CD14-positive monocyte (primary cell): Measurements from ENCODE around the gene TBCD. TPM values are rescaled to one million over a fixed set of nuclear protein-coding genes. Genes with fewer than 3 reads are reported as not detected.

Experiments
- DNase-seq, 3 donors: peaks; one replicate each; pipeline ENCODE4 v3.0.0-alpha.2; 2011 to 2022
- H2AFZ ChIP-seq: 2 replicates; pipeline ENCODE4 v1.6.0; 2012; ENCODE audit warnings: mild to moderate bottlenecking, low read depth, low read length, inconsistent platforms; ENCODE audit not compliant: insufficient read depth, poor library complexity, severe bottlenecking
- H3K27ac ChIP-seq, 2 donors: 1 replicate in 1 of 2; 2 replicates in 1 of 2; pipeline ENCODE4 v1.5.1; 2012 to 2013; ENCODE audit warnings: low read length in 2 of 2, control low read depth in 1 of 2, inconsistent platforms in 1 of 2, low read depth in 1 of 2, mild to moderate bottlenecking in 1 of 2
- H3K27me3 ChIP-seq, 2 donors: one replicate each; pipeline versions ENCODE4 v1.6.0 to v1.6.1; 2011 to 2013; ENCODE audit warnings: low read length in 2 of 2; ENCODE audit not compliant: control insufficient read depth in 2 of 2, insufficient read depth in 2 of 2
- H3K36me3 ChIP-seq, 2 donors: replicated peaks in 1 of 2; 1 replicate in 1 of 2; 2 replicates in 1 of 2; pipeline versions ENCODE4 v1.5.1 to v1.6.1; 2012 to 2013; ENCODE audit warnings: low read length in 2 of 2, control low read depth in 1 of 2, inconsistent platforms in 1 of 2, mild to moderate bottlenecking in 1 of 2; ENCODE audit not compliant: insufficient read depth in 2 of 2, control insufficient read depth in 1 of 2
- H3K4me1 ChIP-seq, 2 donors: 1 replicate in 1 of 2; 2 replicates in 1 of 2; pipeline versions ENCODE4 v1.5.1 to v1.6.1; 2012 to 2013; ENCODE audit warnings: low read length in 2 of 2, control low read depth in 1 of 2, inconsistent platforms in 1 of 2, mild to moderate bottlenecking in 1 of 2, moderate library complexity in 1 of 2; ENCODE audit not compliant: insufficient read depth in 2 of 2, control insufficient read depth in 1 of 2
- H3K4me2 ChIP-seq: replicated peaks from 2 replicates; pipeline ENCODE3; 2012; ENCODE audit warnings: low read length, moderate library complexity, mild to moderate bottlenecking; ENCODE audit not compliant: poor library complexity, severe bottlenecking; ENCODE audit errors: extremely low read depth
- H3K4me3 ChIP-seq, 3 experiments: fragments of 200-600 bp in 1 of 3; sonication (generic) in 1 of 3; replicated peaks in 1 of 3; 1 replicate in 2 of 3; 2 replicates in 1 of 3; pipeline ENCODE4 v1.5.1; 2011 to 2013; ENCODE audit warnings: low read length in 3 of 3, mild to moderate bottlenecking in 3 of 3, control low read depth in 2 of 3, low read depth in 2 of 3, inconsistent platforms in 1 of 3, moderate library complexity in 1 of 3
- H3K79me2 ChIP-seq: 2 replicates; pipeline ENCODE4 v1.6.0; 2012; ENCODE audit warnings: mild to moderate bottlenecking, control low read depth, inconsistent platforms, low read length, moderate library complexity; ENCODE audit not compliant: insufficient read depth
- H3K9ac ChIP-seq: 2 replicates; pipeline ENCODE4 v1.6.0; 2017; ENCODE audit warnings: low read length, mild to moderate bottlenecking; ENCODE audit not compliant: insufficient read depth, poor library complexity, severe bottlenecking
- H3K9me3 ChIP-seq, 2 donors: replicated peaks in 1 of 2; 1 replicate in 1 of 2; 2 replicates in 1 of 2; pipeline versions ENCODE4 v1.5.1 to v1.6.1; 2012 to 2013; ENCODE audit warnings: low read length in 2 of 2, control low read depth in 1 of 2; ENCODE audit not compliant: control insufficient read depth in 1 of 2, insufficient read depth in 1 of 2
- H4K20me1 ChIP-seq: 2 replicates; pipeline ENCODE4 v1.6.0; 2012; ENCODE audit warnings: mild to moderate bottlenecking, low read length, control low read depth, moderate library complexity; ENCODE audit not compliant: insufficient read depth
- H3K27ac Mint-ChIP-seq, 7 donors: one replicate each; pipeline ENCODE4 v1.8.0; 2020; ENCODE audit warnings: mild to moderate bottlenecking in 7 of 7, mixed read lengths in 7 of 7, moderate library complexity in 6 of 7, inconsistent platforms in 2 of 7
- H3K27me3 Mint-ChIP-seq, 3 donors: one replicate each; pipeline ENCODE4 v1.8.0; 2021 to 2022; ENCODE audit warnings: low read depth in 3 of 3, mild to moderate bottlenecking in 3 of 3, mixed read lengths in 3 of 3, moderate library complexity in 3 of 3, inconsistent platforms in 1 of 3
- H3K36me3 Mint-ChIP-seq, 2 donors: one replicate each; pipeline ENCODE4 v1.8.0; 2020; ENCODE audit warnings: mixed read lengths in 2 of 2, inconsistent platforms in 1 of 2, mild to moderate bottlenecking in 1 of 2
- H3K4me1 Mint-ChIP-seq: one replicate; pipeline ENCODE4 v1.8.0; 2020; ENCODE audit warnings: mild to moderate bottlenecking, mixed read lengths
- H3K4me3 Mint-ChIP-seq, 2 donors: one replicate each; pipeline ENCODE4 v1.8.0; 2020; ENCODE audit warnings: mild to moderate bottlenecking in 2 of 2, mixed read lengths in 2 of 2, moderate library complexity in 1 of 2
- H3K9me3 Mint-ChIP-seq, 7 donors: one replicate each; pipeline ENCODE4 v1.8.0; 2020 to 2022; ENCODE audit warnings: mixed read lengths in 7 of 7, mild to moderate bottlenecking in 6 of 7, moderate library complexity in 6 of 7, inconsistent platforms in 2 of 7
- WGBS: methylation state at CpG from one replicate; pipeline ENCODE4 v1.1.5; 2013; ENCODE audit warnings: missing lambda C conversion rate; ENCODE audit not compliant: insufficient coverage; 5-methylcytosine and 5-hydroxymethylcytosine counted together
- intact Hi-C, 2 donors: fragments of 100-400 bp; cut with micrococcal nuclease; formaldehyde crosslinking; loops; one replicate each; pipeline versions ENCODE4 v1.15.0 to v1.15.1; 2023
- polyA plus RNA-seq, 3 donors: library from polyadenylated mRNA; depleted of rRNA in 1 of 3; unstranded in 2 of 3; stranded (reverse) in 1 of 3; fragments of 300-500 nt in 2 of 3; fragments of >200 nt in 1 of 3; fragmentation: Illumina TruSeq in 2 of 3; gene quantifications; 1 replicate in 2 of 3; 2 replicates in 1 of 3; pipeline ENCODE4 v1.2.3, GENCODE V29; 2012 to 2021
- TF ChIP-seq, protein P1 (sequence below): fragments of 200-600 bp; IDR thresholded peaks from one replicate; pipeline ENCODE4 v1.8.0; 2022; ENCODE audit warnings: antibody characterized with exemption, mild to moderate bottlenecking

The TBCD gene
- polyA plus RNA-seq, 3 donors = 54.7 to 74.0 (median 66.6) TPM

- Mint-ChIP-seq H3K4me1 (no peaks in the 10 kb centered on the region), H3K36me3 (peaks cover 69 to 92% of the 10 kb centered on the region in 2 donors), H3K4me3 (no peak overlapping the region), H3K9me3 (no peaks in the 10 kb centered on the region), H3K27me3 (peaks cover 0 to 1% (median 1%) of the 10 kb centered on the region in 3 donors), H3K27ac (peak overlapping the region in 3 of 7 donors; percentile 46 to 83 (median 54))
- TF ChIP-seq, protein P1, sequence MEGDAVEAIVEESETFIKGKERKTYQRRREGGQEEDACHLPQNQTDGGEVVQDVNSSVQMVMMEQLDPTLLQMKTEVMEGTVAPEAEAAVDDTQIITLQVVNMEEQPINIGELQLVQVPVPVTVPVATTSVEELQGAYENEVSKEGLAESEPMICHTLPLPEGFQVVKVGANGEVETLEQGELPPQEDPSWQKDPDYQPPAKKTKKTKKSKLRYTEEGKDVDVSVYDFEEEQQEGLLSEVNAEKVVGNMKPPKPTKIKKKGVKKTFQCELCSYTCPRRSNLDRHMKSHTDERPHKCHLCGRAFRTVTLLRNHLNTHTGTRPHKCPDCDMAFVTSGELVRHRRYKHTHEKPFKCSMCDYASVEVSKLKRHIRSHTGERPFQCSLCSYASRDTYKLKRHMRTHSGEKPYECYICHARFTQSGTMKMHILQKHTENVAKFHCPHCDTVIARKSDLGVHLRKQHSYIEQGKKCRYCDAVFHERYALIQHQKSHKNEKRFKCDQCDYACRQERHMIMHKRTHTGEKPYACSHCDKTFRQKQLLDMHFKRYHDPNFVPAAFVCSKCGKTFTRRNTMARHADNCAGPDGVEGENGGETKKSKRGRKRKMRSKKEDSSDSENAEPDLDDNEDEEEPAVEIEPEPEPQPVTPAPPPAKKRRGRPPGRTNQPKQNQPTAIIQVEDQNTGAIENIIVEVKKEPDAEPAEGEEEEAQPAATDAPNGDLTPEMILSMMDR = no peak
- intact Hi-C loops = no loop called here
- no peaks in the 10 kb centered on the region for H4K20me1 ChIP-seq
- H2AFZ ChIP-seq = no peak overlapping the region
- no peaks in the 10 kb centered on the region for H3K4me1 ChIP-seq
- H3K9me3 ChIP-seq = no peaks in the 10 kb centered on the region
- H3K4me2 ChIP-seq = no peak overlapping the region
- no peaks in the 10 kb centered on the region for H3K27me3 ChIP-seq
- DNase-seq = no peak
- no peak overlapping the region for H3K9ac ChIP-seq
- no peaks in the 10 kb centered on the region for H3K79me2 ChIP-seq
- H3K27ac ChIP-seq = no peak overlapping the region
- 97% methylated on average over 10 of the region's 18 CpGs for WGBS
- H3K4me3 ChIP-seq = no peak overlapping the region
- H3K36me3 ChIP-seq = peaks cover 71 to 92% of the 10 kb centered on the region in 2 donors
These were observed 174.9 kb downstream of the TBCD start for GRCh38 chr17:82926716-82927115.

DNA sequence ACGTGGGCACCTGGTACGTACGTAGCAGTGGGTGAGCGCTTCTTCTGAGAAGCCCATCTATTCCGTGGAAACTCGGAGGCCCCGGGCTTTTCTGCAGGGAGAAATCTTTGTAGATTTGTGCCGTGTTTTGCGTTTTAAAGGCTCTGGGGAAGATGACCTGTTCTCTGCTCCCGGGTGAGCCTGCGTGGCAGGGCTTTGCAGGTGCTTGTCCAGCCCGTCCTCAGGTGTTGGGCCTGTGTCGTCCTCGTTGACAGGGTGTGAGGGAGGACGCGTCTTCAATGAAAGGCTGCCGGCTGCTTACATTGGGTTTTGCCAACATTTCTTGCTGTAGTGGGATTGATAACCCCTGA, 175.4 kb downstream of the TBCD start:
- Mint-ChIP-seq H3K27me3 (peaks cover 0 to 1% (median 0%) of the 10 kb centered on the region in 3 donors), H3K36me3 (peaks cover 71 to 92% of the 10 kb centered on the region in 2 donors), H3K9me3 (no peaks in the 10 kb centered on the region), H3K4me3 (no peak overlapping the region), H3K4me1 (no peaks in the 10 kb centered on the region), H3K27ac (peak overlapping the region in 1 of 7 donors; percentile 53)
- H3K4me1 ChIP-seq = no peaks in the 10 kb centered on the region
- peaks cover 76 to 94% of the 10 kb centered on the region in 2 donors for H3K36me3 ChIP-seq
- DNase-seq = no peak
- no peak overlapping the region for H3K4me3 ChIP-seq
- 97% methylated on average over 17 of the region's 17 CpGs for WGBS
- no peaks in the 10 kb centered on the region for H3K9me3 ChIP-seq
- intact Hi-C loops = no loop called here
- no peaks in the 10 kb centered on the region for H3K27me3 ChIP-seq
- no peak overlapping the region for H2AFZ ChIP-seq
- no peak overlapping the region for H3K27ac ChIP-seq
- TF ChIP-seq, protein P1 = no peak
- no peak overlapping the region for H3K9ac ChIP-seq
- H3K4me2 ChIP-seq = no peak overlapping the region
- H4K20me1 ChIP-seq = no peaks in the 10 kb centered on the region
- no peaks in the 10 kb centered on the region for H3K79me2 ChIP-seq
